SH-SY5Y (cell line): Measurements from ENCODE around the gene GSTCD.

ENCODE experiments used
- GATA2 ChIP-seq: IDR thresholded peaks from 2 replicates; pipeline ENCODE4 v1.6.1; 2011; ENCODE audit warnings: mild to moderate bottlenecking, low read depth, low read length
- GATA3 ChIP-seq: IDR thresholded peaks from 2 replicates; pipeline ENCODE4 v1.6.1; 2011; ENCODE audit warnings: low read depth, mild to moderate bottlenecking, low read length, moderate library complexity

DNA sequence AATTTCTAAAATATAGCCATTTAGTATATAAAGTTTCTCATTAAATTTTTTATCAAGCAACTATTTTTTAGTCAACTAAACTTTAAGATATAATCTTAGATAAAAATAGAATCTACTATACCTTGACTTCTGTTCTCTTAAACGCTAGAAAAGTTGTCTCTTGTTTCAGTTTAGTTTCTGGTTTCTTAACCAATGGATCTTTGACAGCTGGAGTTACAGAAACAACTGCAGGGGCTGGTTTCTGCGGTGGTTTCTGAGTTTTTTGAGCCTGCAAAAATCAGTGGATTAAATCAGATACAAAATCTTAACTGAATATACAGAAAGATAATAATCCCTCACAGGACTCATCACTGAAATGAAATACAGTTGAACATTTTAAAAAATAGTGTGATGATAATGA is 22.0 kb upstream of the GSTCD start:
- no peak for TF ChIP-seq GATA3
- no peak for TF ChIP-seq GATA2
